HFFc6 (cell line): ENCODE results near the gene ZNF792. TPM values are rescaled to one million over a fixed set of nuclear protein-coding genes. Genes with fewer than 3 reads are reported as not detected.
"Not testable (repeated sequence)": the region's sequence is repeated elsewhere in the genome, so short reads cannot be mapped to it uniquely, and the experiment has no call there.

Source experiments
- DNase-seq: peaks from one replicate; pipeline ENCODE4 v3.0.0-alpha.2; 2018
- H3K27ac Mint-ChIP-seq: 2 replicates; pipeline ENCODE4 v1.8.0; 2020; ENCODE audit warnings: mild to moderate bottlenecking, mixed read lengths
- H3K27me3 Mint-ChIP-seq: 2 replicates; pipeline ENCODE4 v1.8.0; 2021; ENCODE audit warnings: mild to moderate bottlenecking, moderate library complexity, mixed read lengths; ENCODE audit not compliant: insufficient read depth
- H3K36me3 Mint-ChIP-seq: 2 replicates; pipeline ENCODE4 v1.8.0; 2021; ENCODE audit warnings: low read depth, mixed read lengths
- H3K4me1 Mint-ChIP-seq: 2 replicates; pipeline ENCODE4 v1.8.0; 2020; ENCODE audit warnings: low read depth, mixed read lengths
- H3K4me3 Mint-ChIP-seq: 2 replicates; pipeline ENCODE4 v1.8.0; 2020; ENCODE audit warnings: mild to moderate bottlenecking, moderate library complexity, mixed read lengths
- H3K9me3 Mint-ChIP-seq: 2 replicates; pipeline ENCODE4 v1.8.0; 2020; ENCODE audit warnings: mild to moderate bottlenecking, mixed read lengths
- CTCF ChIP-seq: fragments of 200-600 bp; sonication (generic); IDR thresholded peaks from 2 replicates; pipeline ENCODE4 v1.5.0; 2021; ENCODE audit warnings: antibody characterized with exemption, mild to moderate bottlenecking
- total RNA-seq, 6 experiments: library from RNA; stranded (reverse); fragmentation: NEBNext Ultra II Directional; extraction: Animal tissue kit (Norgen Biotek cat#: 25700); gene quantifications; 2 replicates in 1 of 6; 3 replicates in 5 of 6; pipeline ENCODE4 v1.2.3, GENCODE V29; 2021

ZNF792 gene
- total RNA-seq, 6 experiments from 2014 or later = 2.7 to 3.2 (median 3.0) TPM

GRCh38 chr19:34972163-34972705, 8.2 kb upstream of the ZNF792 start:
- no peak overlapping the region for H3K4me3 Mint-ChIP-seq
- no peak for TF ChIP-seq CTCF
- peaks cover 35% of the 10 kb centered on the region for H3K9me3 Mint-ChIP-seq
- peaks cover 20% of the 10 kb centered on the region; the same call in 1 of the 2 replicates for H3K36me3 Mint-ChIP-seq
- no peak overlapping the region for H3K27ac Mint-ChIP-seq
- peaks cover 14% of the 10 kb centered on the region for H3K4me1 Mint-ChIP-seq
- H3K27me3 Mint-ChIP-seq = peaks cover 15% of the 10 kb centered on the region
- no peak for DNase-seq

- not testable (repeated sequence) for H3K4me3 Mint-ChIP-seq, DNase-seq, H3K27ac Mint-ChIP-seq
- Mint-ChIP-seq H3K27me3 (peaks cover 17% of the 10 kb centered on the region), H3K36me3 (peaks cover 21% of the 10 kb centered on the region), H3K9me3 (peaks cover 42% of the 10 kb centered on the region), H3K4me1 (peaks cover 14% of the 10 kb centered on the region)
Measured at GRCh38 chr19:34970185-34970780, 6.3 kb upstream of the ZNF792 start.

- H3K27me3 Mint-ChIP-seq = peaks cover 17% of the 10 kb centered on the region
- no peak for TF ChIP-seq CTCF
- H3K36me3 Mint-ChIP-seq = peaks cover 21% of the 10 kb centered on the region
- no peak overlapping the region for H3K4me3 Mint-ChIP-seq
- peaks cover 42% of the 10 kb centered on the region for H3K9me3 Mint-ChIP-seq
- H3K4me1 Mint-ChIP-seq = peaks cover 8% of the 10 kb centered on the region
- H3K27ac Mint-ChIP-seq = no peak overlapping the region
- no peak for DNase-seq
Measured at GRCh38 chr19:34969721-34970120, 5.7 kb upstream of the ZNF792 start.

- Mint-ChIP-seq H3K9me3 (peaks cover 42% of the 10 kb centered on the region), H3K4me3 (no peak overlapping the region), H3K4me1 (peaks cover 9% of the 10 kb centered on the region), H3K36me3 (peaks cover 21% of the 10 kb centered on the region), H3K27ac (no peak overlapping the region), H3K27me3 (peaks cover 17% of the 10 kb centered on the region)
- DNase-seq = no peak
- TF ChIP-seq CTCF = no peak
Measured at GRCh38 chr19:34967551-34967950, 3.5 kb upstream of the ZNF792 start.

- H3K27ac Mint-ChIP-seq, DNase-seq, H3K4me3 Mint-ChIP-seq: not testable (repeated sequence)
- peaks cover 29% of the 10 kb centered on the region for H3K4me1 Mint-ChIP-seq
- H3K27me3 Mint-ChIP-seq = peaks cover 15% of the 10 kb centered on the region
- H3K36me3 Mint-ChIP-seq = peaks cover 21% of the 10 kb centered on the region
- peaks cover 42% of the 10 kb centered on the region for H3K9me3 Mint-ChIP-seq
Measured at GRCh38 chr19:34965505-34965904, 1.5 kb upstream of the ZNF792 start.

GRCh38 chr19:34964598-34964997, 569 bp upstream of the ZNF792 start:
- Mint-ChIP-seq H3K27ac (no peak overlapping the region), H3K36me3 (peaks cover 25% of the 10 kb centered on the region), H3K4me1 (peaks cover 38% of the 10 kb centered on the region), H3K27me3 (peaks cover 15% of the 10 kb centered on the region), H3K9me3 (peaks cover 41% of the 10 kb centered on the region), H3K4me3 (peak overlapping the region; percentile 73)
- no peak for TF ChIP-seq CTCF
- DNase-seq = no peak
